Activated B cell treated with CpG ODN at 0.5 μM for 24 hours (primary cell): ENCODE data around the gene ABCC9. TPM values are rescaled to one million over a fixed set of nuclear protein-coding genes. Genes with fewer than 3 reads are reported as not detected.

Experiments
- ATAC-seq: fragments of 200-7000 bp; cut with Tn5 transposase; one replicate; pipeline ENCODE4 v1.10.0; 2021; ENCODE audit warnings: low read depth, mild to moderate bottlenecking, moderate library complexity
- CTCF ChIA-PET: fragments of 350-600 bp; sonication (Branson Sonifier 250); formaldehyde crosslinking; loops from one replicate; lab custom pipeline; 2021; ENCODE audit warnings: antibody characterized with exemption; lab: Charles Lee
- POLR2A ChIA-PET: fragments of 350-600 bp; sonication (Branson Sonifier 250); formaldehyde crosslinking; loops from one replicate; lab custom pipeline; 2021; ENCODE audit warnings: antibody characterized with exemption; lab: Charles Lee
- DNase-seq: peaks from one replicate; pipeline ENCODE4 v3.0.0; 2022
- H3K27ac Mint-ChIP-seq: one replicate; pipeline ENCODE4 v1.8.0; 2020; ENCODE audit warnings: mixed read lengths
- H3K27me3 Mint-ChIP-seq: one replicate; pipeline ENCODE4 v1.8.0; 2021; ENCODE audit warnings: mixed read lengths
- H3K36me3 Mint-ChIP-seq: one replicate; pipeline ENCODE4 v1.8.0; 2021; ENCODE audit warnings: low read depth, mixed read lengths
- H3K4me1 Mint-ChIP-seq: one replicate; pipeline ENCODE4 v1.8.0; 2021; ENCODE audit warnings: mixed read lengths
- H3K4me3 Mint-ChIP-seq: one replicate; pipeline ENCODE4 v1.8.0; 2020; ENCODE audit warnings: mild to moderate bottlenecking, mixed read lengths
- H3K9me3 Mint-ChIP-seq: one replicate; pipeline ENCODE4 v1.8.0; 2020; ENCODE audit warnings: mixed read lengths
- CTCF ChIP-seq: fragments of 200-600 bp; IDR thresholded peaks from one replicate; pipeline ENCODE4 v1.8.0; 2022; ENCODE audit warnings: antibody characterized with exemption, mild to moderate bottlenecking
- intact Hi-C: fragments of 100-400 bp; cut with micrococcal nuclease; formaldehyde crosslinking; loops from one replicate; pipeline ENCODE4 v1.15.1; 2024
- total RNA-seq: library from RNA; stranded (reverse); gene quantifications from 2 replicates; pipeline ENCODE4 v1.2.3, GENCODE V29; 2022

ABCC9 gene
- total RNA-seq, 1 donor from 2014 or later = not detected

DNA sequence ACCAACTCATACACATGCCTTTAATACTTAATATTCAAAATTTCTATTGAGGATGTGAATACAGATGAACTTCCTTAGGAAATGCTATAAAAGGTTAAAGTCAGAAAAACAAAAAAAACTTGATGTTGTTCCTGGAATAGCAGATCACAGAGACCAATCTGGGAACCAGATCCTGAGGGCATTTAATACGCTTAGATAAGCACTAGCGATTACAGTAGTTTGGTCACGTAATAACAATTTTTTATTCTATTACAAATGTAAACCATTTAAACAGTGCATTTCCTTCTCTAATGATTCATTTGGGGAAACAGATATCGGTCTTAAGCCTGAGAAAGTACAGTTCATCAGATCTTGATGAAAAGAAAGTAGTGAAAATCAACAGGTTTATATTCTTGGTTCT, 30.8 kb upstream of the ABCC9 start:
- DNase-seq (no peak), ATAC-seq (no peak)
- Mint-ChIP-seq H3K36me3 (no peaks in the 10 kb centered on the region), H3K4me3 (no peak overlapping the region), H3K27ac (no peak overlapping the region), H3K4me1 (no peaks in the 10 kb centered on the region), H3K9me3 (peaks cover 3% of the 10 kb centered on the region), H3K27me3 (no peaks in the 10 kb centered on the region)
- no peak for TF ChIP-seq CTCF
- intact Hi-C loops = no loop called here
- POLR2A ChIA-PET = interaction anchor here (0.8 kb wide), 1 partner anchor 1592 kb away, joined by 3 read pairs; no protein-coding TSS in a partner anchor
- CTCF ChIA-PET = no interaction called here

DNA sequence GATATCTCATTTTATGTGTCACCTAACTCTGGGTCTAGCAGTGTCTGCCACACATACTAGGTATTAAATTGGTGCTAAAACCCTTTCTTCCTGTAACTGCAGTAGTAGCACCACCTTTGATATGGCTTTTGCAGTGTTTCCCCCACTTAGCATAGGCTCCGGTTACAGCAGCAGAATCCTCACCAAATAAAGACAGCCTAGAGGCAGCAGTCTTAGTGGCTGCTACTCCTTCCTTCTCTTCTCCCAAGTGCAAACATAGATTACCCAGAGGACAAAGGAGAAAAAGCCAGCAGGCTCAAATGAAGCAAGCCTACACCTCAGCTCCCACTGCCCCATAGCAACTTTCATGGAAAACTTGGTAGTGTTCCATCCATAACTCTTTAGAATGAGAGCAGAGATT, 30.1 kb upstream of the ABCC9 start:
- Mint-ChIP-seq H3K9me3 (peaks cover 3% of the 10 kb centered on the region), H3K36me3 (no peaks in the 10 kb centered on the region), H3K27me3 (no peaks in the 10 kb centered on the region), H3K27ac (no peak overlapping the region), H3K4me1 (no peaks in the 10 kb centered on the region), H3K4me3 (no peak overlapping the region)
- DNase-seq (no peak), ATAC-seq (no peak)
- no peak for TF ChIP-seq CTCF
- ChIA-PET POLR2A (interaction anchor here (0.8 kb wide), 1 partner anchor 1591 kb away, joined by 3 read pairs; no protein-coding TSS in a partner anchor), CTCF (no interaction called here)
- intact Hi-C loops = no loop called here

DNA sequence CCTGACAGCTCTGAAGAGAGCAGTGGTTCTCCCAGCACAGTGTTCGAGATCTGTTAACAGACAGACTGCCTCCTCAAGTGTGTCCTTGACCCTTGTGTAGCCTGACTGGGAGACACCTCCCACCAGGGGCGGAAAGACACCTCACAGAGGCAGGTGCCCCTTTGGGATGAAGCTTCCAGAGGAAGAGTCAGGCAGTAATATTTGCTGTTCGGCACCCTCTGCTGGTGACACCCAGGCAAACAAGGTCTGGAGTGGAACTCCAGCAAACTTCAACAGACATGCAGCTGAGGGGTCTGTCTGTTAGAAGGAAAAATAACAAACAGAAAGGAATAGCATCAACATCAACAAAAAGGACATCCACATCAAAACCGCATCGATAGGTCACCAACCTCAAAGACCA, 21.6 kb upstream of the ABCC9 start:
- ChIA-PET POLR2A (no interaction called here), CTCF (no interaction called here)
- Mint-ChIP-seq H3K27me3 (no peaks in the 10 kb centered on the region), H3K36me3 (no peaks in the 10 kb centered on the region), H3K27ac (no peak overlapping the region), H3K9me3 (peaks cover 6% of the 10 kb centered on the region), H3K4me1 (no peaks in the 10 kb centered on the region), H3K4me3 (no peak overlapping the region)
- intact Hi-C loops = no loop called here
- no peak for TF ChIP-seq CTCF
- DNase-seq (no peak), ATAC-seq (no peak)

DNA sequence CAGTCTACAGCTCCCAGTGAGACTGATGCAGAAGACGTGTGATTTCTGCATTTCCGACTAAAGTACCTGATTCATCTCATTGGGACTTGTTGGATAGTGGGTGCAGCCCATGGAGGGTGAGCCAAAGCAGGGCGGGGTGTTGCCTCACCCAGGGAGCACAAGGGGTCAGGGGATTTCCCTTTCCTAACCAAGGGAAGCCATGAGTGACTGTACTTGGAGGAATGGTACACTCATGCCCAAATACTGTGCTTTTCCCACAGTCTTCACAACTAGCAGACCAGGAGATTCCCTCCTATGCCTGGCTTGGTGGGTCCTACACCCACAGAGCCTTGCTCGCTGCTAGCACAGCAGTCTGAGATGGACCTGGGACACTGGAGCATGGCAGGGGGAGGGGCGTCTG, 21.0 kb upstream of the ABCC9 start:
- ChIA-PET CTCF (no interaction called here), POLR2A (no interaction called here)
- TF ChIP-seq CTCF = no peak
- Mint-ChIP-seq H3K36me3 (no peaks in the 10 kb centered on the region), H3K4me3 (no peak overlapping the region), H3K27me3 (no peaks in the 10 kb centered on the region), H3K9me3 (peaks cover 6% of the 10 kb centered on the region), H3K27ac (no peak overlapping the region), H3K4me1 (no peaks in the 10 kb centered on the region)
- ATAC-seq (no peak), DNase-seq (no peak)
- intact Hi-C loops = no loop called here

GRCh38 chr12:21950649-21951048, 9.4 kb upstream of the ABCC9 start:
- CTCF ChIA-PET = no interaction called here
- no peaks in the 10 kb centered on the region for H3K27me3 Mint-ChIP-seq
- no peak for TF ChIP-seq CTCF
- H3K27ac Mint-ChIP-seq = no peak overlapping the region
- no peak overlapping the region for H3K4me3 Mint-ChIP-seq
- DNase-seq (no peak), ATAC-seq (no peak)
- peaks cover 26% of the 10 kb centered on the region for H3K9me3 Mint-ChIP-seq
- H3K36me3 Mint-ChIP-seq = no peaks in the 10 kb centered on the region
- intact Hi-C loops = no loop called here
- POLR2A ChIA-PET = no interaction called here
- no peaks in the 10 kb centered on the region for H3K4me1 Mint-ChIP-seq
